Esophagus muscularis mucosa (tissue), 4 donors: ENCODE results near the gene UGT2A2. TPM values are rescaled to one million over a fixed set of nuclear protein-coding genes. Genes with fewer than 3 reads are reported as not detected.

ENCODE experiments used
- DNase-seq: peaks from one replicate; pipeline ENCODE4 v3.0.0-alpha.2; 2017; ENCODE audit errors: extremely low spot score
- H3K27ac ChIP-seq, 4 donors: fragments of 200-600 bp; sonication (generic); replicated peaks in 1 of 4; 1 replicate in 3 of 4; 2 replicates in 1 of 4; pipeline ENCODE4 v1.5.1; 2016 to 2019; ENCODE audit warnings: mild to moderate bottlenecking in 1 of 4
- H3K27me3 ChIP-seq, 4 donors: fragments of 200-600 bp; sonication (generic); one replicate each; pipeline versions ENCODE4 v1.5.1 to v1.6.0; 2016 to 2019
- H3K36me3 ChIP-seq, 4 donors: fragments of 200-600 bp; sonication (generic); one replicate each; pipeline ENCODE4 v1.5.1; 2016 to 2019
- H3K4me1 ChIP-seq, 4 donors: fragments of 200-600 bp; sonication (generic); one replicate each; pipeline ENCODE4 v1.5.1; 2016 to 2019
- H3K4me3 ChIP-seq, 4 donors: fragments of 200-600 bp; sonication (generic); 1 replicate in 2 of 4; 2 replicates in 2 of 4; pipeline ENCODE4 v1.5.1; 2016 to 2019; ENCODE audit warnings: mild to moderate bottlenecking in 4 of 4, moderate library complexity in 1 of 4
- H3K9me3 ChIP-seq, 4 donors: fragments of 200-600 bp; sonication (generic); 1 replicate in 3 of 4; 2 replicates in 1 of 4; pipeline ENCODE4 v1.5.1; 2016 to 2019
- EP300 ChIP-seq: sonication (generic); formaldehyde crosslinking; IDR thresholded peaks from one replicate; pipeline ENCODE4 v1.6.1; 2017; ENCODE audit warnings: antibody characterized with exemption
- POLR2A ChIP-seq: fragments of 450-650 bp; IDR thresholded peaks from one replicate; pipeline ENCODE4 v1.6.1; 2017; ENCODE audit warnings: antibody characterized with exemption, moderate library complexity, mild to moderate bottlenecking, low read depth
- POLR2AphosphoS5 ChIP-seq, 2 donors: sonication (generic); formaldehyde crosslinking; IDR thresholded peaks; one replicate each; pipeline ENCODE4 v1.6.1; 2017; ENCODE audit warnings: antibody characterized with exemption in 2 of 2
- WGBS: methylation state at CpG from one replicate; pipeline ENCODE4 v1.1.5; 2018; 5-methylcytosine and 5-hydroxymethylcytosine counted together
- intact Hi-C: fragments of 100-400 bp; cut with DNase I; formaldehyde crosslinking; loops from one replicate; pipeline ENCODE4 v1.15.1; 2023
- total RNA-seq, 4 donors: library from RNA; depleted of rRNA; stranded (reverse); fragments of >200 nt; gene quantifications; one replicate each; pipeline versions ENCODE4 v1.1.0 to v1.2.1, GENCODE V29; 2016
- TF ChIP-seq, protein P1 (sequence below), 3 experiments: fragments of 200-600 bp in 2 of 3; fragments of 450-650 bp in 1 of 3; sonication (generic) in 2 of 3; IDR thresholded peaks; one replicate each; pipeline ENCODE4 v1.5.1; 2017 to 2019; ENCODE audit warnings: antibody characterized with exemption in 3 of 3, mild to moderate bottlenecking in 2 of 3, moderate library complexity in 1 of 3

UGT2A2 gene
- total RNA-seq, 4 donors from 2014 or later = not detected

DNA sequence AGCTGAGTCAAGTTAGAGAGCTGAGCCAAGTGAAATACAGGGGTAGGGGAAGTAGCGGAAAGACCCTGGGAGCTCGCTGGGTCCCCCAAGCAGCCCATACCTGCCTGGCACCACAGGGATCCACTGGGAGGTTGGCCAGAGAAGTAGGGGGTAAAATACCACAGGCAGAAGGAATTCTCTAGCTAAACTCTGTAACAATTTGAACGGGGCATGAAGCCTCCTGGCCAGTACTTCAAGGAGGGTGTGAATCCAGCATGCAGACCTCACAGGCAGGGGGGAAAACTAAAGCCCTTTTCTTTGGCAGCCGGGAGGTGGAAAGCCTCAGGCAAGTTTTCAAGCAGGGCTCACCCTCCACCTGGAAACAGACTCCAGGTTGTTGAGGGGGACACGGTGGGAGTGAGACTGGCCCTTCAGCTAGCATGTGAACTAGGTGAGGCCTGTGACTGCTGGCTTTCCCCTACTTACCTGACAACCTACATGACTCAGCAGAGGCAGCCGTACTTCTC is 17.3 kb upstream of the UGT2A2 start:
- TF ChIP-seq EP300 (no peak), POLR2AphosphoS5 (IDR thresholded peaks at IDR 0.05) (no peak), POLR2A (no peak)
- TF ChIP-seq, protein P1, sequence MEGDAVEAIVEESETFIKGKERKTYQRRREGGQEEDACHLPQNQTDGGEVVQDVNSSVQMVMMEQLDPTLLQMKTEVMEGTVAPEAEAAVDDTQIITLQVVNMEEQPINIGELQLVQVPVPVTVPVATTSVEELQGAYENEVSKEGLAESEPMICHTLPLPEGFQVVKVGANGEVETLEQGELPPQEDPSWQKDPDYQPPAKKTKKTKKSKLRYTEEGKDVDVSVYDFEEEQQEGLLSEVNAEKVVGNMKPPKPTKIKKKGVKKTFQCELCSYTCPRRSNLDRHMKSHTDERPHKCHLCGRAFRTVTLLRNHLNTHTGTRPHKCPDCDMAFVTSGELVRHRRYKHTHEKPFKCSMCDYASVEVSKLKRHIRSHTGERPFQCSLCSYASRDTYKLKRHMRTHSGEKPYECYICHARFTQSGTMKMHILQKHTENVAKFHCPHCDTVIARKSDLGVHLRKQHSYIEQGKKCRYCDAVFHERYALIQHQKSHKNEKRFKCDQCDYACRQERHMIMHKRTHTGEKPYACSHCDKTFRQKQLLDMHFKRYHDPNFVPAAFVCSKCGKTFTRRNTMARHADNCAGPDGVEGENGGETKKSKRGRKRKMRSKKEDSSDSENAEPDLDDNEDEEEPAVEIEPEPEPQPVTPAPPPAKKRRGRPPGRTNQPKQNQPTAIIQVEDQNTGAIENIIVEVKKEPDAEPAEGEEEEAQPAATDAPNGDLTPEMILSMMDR (IDR thresholded peaks at IDR 0.05) = no peak
- intact Hi-C loops = no loop called here
- DNase-seq = no peak
- H3K27me3 ChIP-seq = no peaks in the 10 kb centered on the region
- no peak overlapping the region for H3K27ac ChIP-seq
- 71% methylated on average over 6 of the region's 6 CpGs for WGBS
- no peak overlapping the region for H3K4me3 ChIP-seq
- H3K4me1 ChIP-seq = no peaks in the 10 kb centered on the region
- no peaks in the 10 kb centered on the region for H3K9me3 ChIP-seq
- H3K36me3 ChIP-seq = no peaks in the 10 kb centered on the region

DNA sequence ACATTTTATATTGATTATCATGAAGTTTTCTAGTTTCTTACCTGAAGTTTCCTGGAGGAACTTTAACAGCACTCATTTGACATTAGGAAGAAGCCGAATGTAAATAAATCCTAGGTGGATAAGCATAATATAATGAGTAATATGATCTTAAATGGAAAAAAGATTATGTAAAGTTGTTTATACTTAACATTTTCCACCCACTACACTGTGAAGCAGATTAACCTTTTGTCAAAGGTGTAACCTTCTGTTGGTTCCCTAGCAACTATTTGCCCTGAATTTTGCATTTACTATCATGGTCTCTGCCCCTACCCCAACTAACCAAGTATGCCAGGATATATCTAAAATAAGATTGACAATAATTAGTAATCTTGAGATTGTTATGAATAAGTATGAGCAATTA is 13.7 kb upstream of the UGT2A2 start, which contains the start of gene UGT2A1:
Gene UGT2A1 (minus strand): TSS at position 101 of the 400 bp plus-strand sequence. CDS start 5,603 bp downstream, outside the sequence.
- no peaks in the 10 kb centered on the region for H3K4me1 ChIP-seq
- no peak within 1 kb of the TSS for H3K27ac ChIP-seq
- H3K27me3 ChIP-seq = no peaks in the 10 kb centered on the region
- no peaks in the 10 kb centered on the region for H3K36me3 ChIP-seq
- no peak for DNase-seq
- no peak within 1 kb of the TSS for H3K4me3 ChIP-seq
- 75% methylated on average over 1 of the region's 1 CpG for WGBS
- H3K9me3 ChIP-seq = no peaks in the 10 kb centered on the region
- intact Hi-C loops = no loop called here
- TF ChIP-seq POLR2AphosphoS5 (IDR thresholded peaks at IDR 0.05) = no peak
- no peak for TF ChIP-seq EP300
- TF ChIP-seq, protein P1 (IDR thresholded peaks at IDR 0.05) = no peak
- no peak for TF ChIP-seq POLR2A

DNA sequence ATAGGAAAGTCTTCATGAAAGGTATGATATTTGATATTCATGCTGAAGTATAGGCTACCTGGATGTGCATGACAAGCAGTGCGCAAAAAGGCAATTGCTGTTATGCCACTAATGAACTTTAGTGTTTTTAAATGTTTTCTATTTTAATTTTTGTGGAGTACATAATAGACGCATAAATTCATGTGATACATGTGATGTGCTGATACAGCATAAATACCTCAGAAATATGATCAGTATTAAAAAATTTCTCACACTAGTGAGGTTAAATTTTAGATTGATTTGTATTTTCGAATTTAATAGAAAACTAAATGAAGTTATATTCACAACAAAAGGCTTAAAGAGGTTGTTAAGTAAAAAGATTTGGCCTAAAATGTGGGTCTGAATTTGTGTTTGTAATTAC is 11.4 kb upstream of the UGT2A2 start:
- intact Hi-C loops = no loop called here
- no peaks in the 10 kb centered on the region for H3K36me3 ChIP-seq
- no peak for DNase-seq
- no peaks in the 10 kb centered on the region for H3K9me3 ChIP-seq
- WGBS = 75% methylated on average over 3 of the region's 3 CpGs
- TF ChIP-seq EP300 (no peak), POLR2AphosphoS5 (IDR thresholded peaks at IDR 0.05) (no peak), POLR2A (no peak)
- TF ChIP-seq, protein P1 (IDR thresholded peaks at IDR 0.05) = no peak
- H3K4me3 ChIP-seq = no peak overlapping the region
- H3K27ac ChIP-seq = no peak overlapping the region
- H3K4me1 ChIP-seq = no peaks in the 10 kb centered on the region
- H3K27me3 ChIP-seq = no peaks in the 10 kb centered on the region

DNA sequence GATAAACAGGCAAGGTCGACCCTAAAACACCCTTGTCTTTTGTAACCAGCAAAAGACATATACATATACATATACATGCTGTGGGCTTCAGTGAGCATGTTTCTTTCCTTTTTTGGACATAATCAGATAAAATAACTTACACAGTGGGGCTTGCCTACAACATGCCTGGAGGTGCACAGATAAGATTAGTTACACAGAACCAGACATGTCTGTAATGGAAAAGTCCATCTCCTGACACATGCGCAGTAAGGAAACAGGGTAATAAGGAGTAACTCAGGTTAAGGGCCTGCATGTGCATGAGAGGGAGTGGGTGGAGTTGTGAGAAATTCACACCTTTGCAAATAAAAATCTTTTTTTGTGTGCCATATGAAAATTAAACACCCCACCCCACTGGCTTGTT is 10.2 kb upstream of the UGT2A2 start:
- no peak overlapping the region for H3K27ac ChIP-seq
- no peaks in the 10 kb centered on the region for H3K4me1 ChIP-seq
- DNase-seq = no peak
- H3K4me3 ChIP-seq = no peak overlapping the region
- intact Hi-C loops = no loop called here
- TF ChIP-seq POLR2A = no peak
- TF ChIP-seq POLR2AphosphoS5 (IDR thresholded peaks at IDR 0.05) = no peak
- H3K9me3 ChIP-seq = no peaks in the 10 kb centered on the region
- no peaks in the 10 kb centered on the region for H3K36me3 ChIP-seq
- H3K27me3 ChIP-seq = no peaks in the 10 kb centered on the region
- WGBS = 69% methylated on average over 2 of the region's 2 CpGs

DNA sequence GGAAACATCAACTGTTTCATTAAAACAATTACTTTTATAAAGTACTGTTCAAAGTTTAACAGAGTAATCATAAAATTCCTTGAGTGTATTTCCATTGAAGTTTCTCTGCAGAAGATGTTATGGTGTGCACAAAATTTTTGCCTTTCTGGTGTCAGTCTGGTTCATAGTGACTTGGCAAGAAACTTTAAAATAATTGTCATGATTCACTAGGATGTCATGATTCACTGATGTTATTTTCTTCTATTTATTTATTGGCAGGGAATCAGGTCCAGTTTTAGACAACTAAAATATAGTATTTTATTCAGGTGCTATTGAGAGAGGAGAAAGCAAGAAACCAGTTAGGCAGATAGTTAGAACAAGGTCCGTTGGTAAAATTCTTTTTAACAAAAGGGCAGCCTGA is 9.8 kb upstream of the UGT2A2 start:
- intact Hi-C loops = no loop called here
- H3K4me1 ChIP-seq = no peaks in the 10 kb centered on the region
- H3K27ac ChIP-seq = no peak overlapping the region
- H3K4me3 ChIP-seq = no peak overlapping the region
- TF ChIP-seq, protein P1 (IDR thresholded peaks at IDR 0.05) = no peak
- TF ChIP-seq POLR2AphosphoS5 (IDR thresholded peaks at IDR 0.05) (no peak), POLR2A (no peak), EP300 (no peak)
- DNase-seq = no peak
- H3K9me3 ChIP-seq = no peaks in the 10 kb centered on the region
- H3K27me3 ChIP-seq = no peaks in the 10 kb centered on the region
- no peaks in the 10 kb centered on the region for H3K36me3 ChIP-seq
- WGBS = 36% methylated on average over 1 of the region's 1 CpG
